Peyer's patch (tissue), 4 donors: ENCODE results near the gene TEAD4. TPM values are rescaled to one million over a fixed set of nuclear protein-coding genes. Genes with fewer than 3 reads are reported as not detected.

Experiments
- DNase-seq, 3 donors: peaks; one replicate each; pipeline ENCODE4 v3.0.0-alpha.2; 2017 to 2019
- H3K27ac ChIP-seq, 4 donors: fragments of 200-600 bp; sonication (generic); one replicate each; pipeline ENCODE4 v1.5.1; 2016 to 2019
- H3K27me3 ChIP-seq, 2 donors: fragments of 200-600 bp; sonication (generic); one replicate each; pipeline ENCODE4 v1.5.1; 2019
- H3K36me3 ChIP-seq, 3 donors: fragments of 200-600 bp; sonication (generic); one replicate each; pipeline ENCODE4 v1.5.1; 2016 to 2019
- H3K4me1 ChIP-seq, 4 donors: fragments of 200-600 bp; sonication (generic); one replicate each; pipeline ENCODE4 v1.5.1; 2016 to 2019
- H3K4me3 ChIP-seq, 4 donors: fragments of 200-600 bp; sonication (generic); 1 replicate in 3 of 4; 2 replicates in 1 of 4; pipeline ENCODE4 v1.5.1; 2016 to 2019; ENCODE audit warnings: mild to moderate bottlenecking in 1 of 4
- H3K9me3 ChIP-seq, 4 donors: fragments of 200-600 bp; sonication (generic); one replicate each; pipeline ENCODE4 v1.5.1; 2016 to 2019; ENCODE audit warnings: mild to moderate bottlenecking in 1 of 4
- CTCF ChIP-seq, 6 experiments: fragments of 450-650 bp in 4 of 6; fragments of 200-600 bp in 2 of 6; sonication (generic) in 1 of 6; IDR thresholded peaks; one replicate each; pipeline ENCODE4 v1.5.1; 2017 to 2019; ENCODE audit warnings: antibody characterized with exemption in 6 of 6, mild to moderate bottlenecking in 3 of 6, moderate library complexity in 1 of 6
- POLR2A ChIP-seq, 2 donors: fragments of 450-650 bp; IDR thresholded peaks; one replicate each; pipeline ENCODE4 v1.5.1; 2017; ENCODE audit warnings: antibody characterized with exemption in 2 of 2, mild to moderate bottlenecking in 2 of 2, moderate library complexity in 2 of 2
- total RNA-seq, 4 donors: library from RNA; depleted of rRNA; stranded (reverse); fragments of >200 nt; gene quantifications; one replicate each; pipeline ENCODE4 v1.1.0, GENCODE V29; 2016

The TEAD4 gene
- total RNA-seq, 4 donors from 2014 or later: 4.3 to 6.6 (median 5.1) TPM

- no peak for DNase-seq
- Histone ChIP-seq H3K4me1 (no peaks in the 10 kb centered on the region), H3K27ac (no peak overlapping the region), H3K9me3 (no peaks in the 10 kb centered on the region), H3K4me3 (no peak overlapping the region), H3K36me3 (no peaks in the 10 kb centered on the region), H3K27me3 (no peaks in the 10 kb centered on the region)
- TF ChIP-seq POLR2A (IDR thresholded peaks at IDR 0.05) (no peak), CTCF (IDR thresholded peaks at IDR 0.05) (no peak)
These were observed 50.6 kb downstream of the TEAD4 start for GRCh38 chr12:3009780-3010179.

- Histone ChIP-seq H3K27ac (no peak overlapping the region), H3K36me3 (no peaks in the 10 kb centered on the region), H3K9me3 (no peaks in the 10 kb centered on the region), H3K27me3 (no peaks in the 10 kb centered on the region), H3K4me1 (no peaks in the 10 kb centered on the region), H3K4me3 (no peak overlapping the region)
- DNase-seq: no peak
- no peak for TF ChIP-seq CTCF (IDR thresholded peaks at IDR 0.05)
- no peak for TF ChIP-seq POLR2A (IDR thresholded peaks at IDR 0.05)
These were observed 51.2 kb downstream of the TEAD4 start for GRCh38 chr12:3010214-3010930.

DNA sequence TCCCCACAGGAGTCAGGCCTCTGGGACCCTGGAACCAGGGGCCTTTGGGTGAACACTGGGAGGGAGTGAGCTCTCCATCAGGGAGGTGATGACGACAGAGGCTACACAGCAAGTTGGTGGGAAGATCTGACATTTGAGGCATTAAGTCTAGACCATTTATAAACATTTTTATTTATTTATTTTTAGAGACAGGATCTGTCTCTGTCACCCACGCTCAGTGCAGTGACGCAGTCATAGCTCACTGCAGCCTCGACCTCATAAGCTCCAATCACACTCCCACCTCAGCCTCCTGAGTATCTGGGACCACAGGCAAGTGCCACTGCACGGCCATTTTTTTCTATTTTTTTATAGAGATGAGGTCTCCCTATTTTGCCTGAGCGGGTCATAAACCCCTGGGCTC lies 53.6 kb downstream of the TEAD4 start:
- H3K36me3 ChIP-seq: no peaks in the 10 kb centered on the region
- no peak overlapping the region for H3K27ac ChIP-seq
- TF ChIP-seq CTCF (IDR thresholded peaks at IDR 0.05) (no peak), POLR2A (IDR thresholded peaks at IDR 0.05) (no peak)
- no peak overlapping the region for H3K4me3 ChIP-seq
- H3K9me3 ChIP-seq: no peaks in the 10 kb centered on the region
- no peaks in the 10 kb centered on the region for H3K27me3 ChIP-seq
- no peak for DNase-seq
- H3K4me1 ChIP-seq: no peaks in the 10 kb centered on the region

- Histone ChIP-seq H3K9me3 (no peaks in the 10 kb centered on the region), H3K27ac (no peak overlapping the region), H3K4me1 (no peaks in the 10 kb centered on the region), H3K4me3 (no peak overlapping the region), H3K27me3 (no peaks in the 10 kb centered on the region), H3K36me3 (no peaks in the 10 kb centered on the region)
- TF ChIP-seq CTCF (IDR thresholded peaks at IDR 0.05) (no peak), POLR2A (IDR thresholded peaks at IDR 0.05) (no peak)
- DNase-seq: no peak
These were observed 55.4 kb downstream of the TEAD4 start for GRCh38 chr12:3014641-3015040.

DNA sequence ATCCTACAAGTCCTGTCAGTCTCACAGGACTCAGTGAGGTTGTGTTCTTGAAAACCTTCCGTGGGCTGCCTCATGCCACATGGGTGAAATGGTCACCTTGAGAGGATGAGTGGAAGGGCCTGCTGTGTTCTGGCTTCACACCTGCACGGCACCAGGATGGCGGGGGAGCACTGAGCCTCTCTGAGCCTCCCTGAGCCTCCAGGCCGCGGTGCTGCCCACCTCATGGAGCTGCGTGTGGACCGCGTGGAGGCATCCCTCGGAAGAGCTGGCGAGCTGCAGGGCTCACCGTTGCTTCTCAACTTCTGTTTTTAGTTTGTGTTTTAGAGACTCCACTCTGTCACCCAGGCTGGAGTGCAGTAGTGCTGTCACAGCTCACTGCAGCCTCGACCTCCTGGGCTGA lies 56.2 kb downstream of the TEAD4 start:
- no peaks in the 10 kb centered on the region for H3K36me3 ChIP-seq
- no peak for TF ChIP-seq CTCF (IDR thresholded peaks at IDR 0.05)
- TF ChIP-seq POLR2A (IDR thresholded peaks at IDR 0.05): no peak

More for the DNA sequence above, 56.2 kb downstream of the TEAD4 start:
- no peak overlapping the region for H3K27ac ChIP-seq
- DNase-seq: no peak
- no peaks in the 10 kb centered on the region for H3K4me1 ChIP-seq
- no peaks in the 10 kb centered on the region for H3K9me3 ChIP-seq
- H3K27me3 ChIP-seq: no peaks in the 10 kb centered on the region
- no peak overlapping the region for H3K4me3 ChIP-seq
